Loucy (cell line): ENCODE results near the gene BLNK.

Experiments
- CTCF ChIP-seq: fragments of 200-600 bp; sonication (generic); conservative IDR thresholded peaks from 2 replicates; pipeline ENCODE4 v1.5.1; 2014; ENCODE audit warnings: mild to moderate bottlenecking, antibody characterized with exemption, low read length
- EZH2phosphoT487 ChIP-seq: fragments of 200-600 bp; IDR thresholded peaks from 2 replicates; pipeline ENCODE4 v1.6.1; 2018; ENCODE audit warnings: antibody characterized with exemption, mild to moderate bottlenecking, moderate library complexity, borderline replicate concordance

- no peak for TF ChIP-seq CTCF
- no peak for TF ChIP-seq EZH2phosphoT487
Observed at GRCh38 chr10:96285331-96285752, 14.0 kb upstream of the BLNK start.
